AG20443 (cell line): Measurements from ENCODE around the gene NEGR1.
A peak's percentile ranks its signal among the peaks of the same experiment; 100 is the strongest.

Experiments
- DNase-seq: peaks from one replicate; pipeline ENCODE4 v3.0.0; 2012; ENCODE audit warnings: low spot score, mixed read lengths

Gene NEGR1

DNA sequence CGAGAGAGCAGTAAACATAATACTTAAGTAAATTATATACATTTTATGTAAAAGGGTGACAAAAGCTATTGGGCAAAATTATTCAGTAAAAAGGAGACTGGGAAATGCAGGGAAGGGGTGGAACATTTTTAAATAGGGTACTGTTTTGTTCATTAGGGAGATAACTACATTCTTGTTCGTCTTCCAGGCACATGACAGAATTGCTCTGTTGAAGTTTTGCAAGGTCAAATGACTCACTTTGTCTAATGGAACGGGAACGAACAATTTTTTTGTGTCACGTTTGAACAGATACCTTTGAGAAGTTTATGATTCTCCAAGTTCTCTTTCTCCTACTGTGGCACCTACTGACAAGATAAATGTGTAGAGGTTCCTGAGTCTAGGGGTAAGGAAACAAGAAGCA lies 819.2 kb downstream of the NEGR1 start:
- peak; percentile 49 for DNase-seq

DNA sequence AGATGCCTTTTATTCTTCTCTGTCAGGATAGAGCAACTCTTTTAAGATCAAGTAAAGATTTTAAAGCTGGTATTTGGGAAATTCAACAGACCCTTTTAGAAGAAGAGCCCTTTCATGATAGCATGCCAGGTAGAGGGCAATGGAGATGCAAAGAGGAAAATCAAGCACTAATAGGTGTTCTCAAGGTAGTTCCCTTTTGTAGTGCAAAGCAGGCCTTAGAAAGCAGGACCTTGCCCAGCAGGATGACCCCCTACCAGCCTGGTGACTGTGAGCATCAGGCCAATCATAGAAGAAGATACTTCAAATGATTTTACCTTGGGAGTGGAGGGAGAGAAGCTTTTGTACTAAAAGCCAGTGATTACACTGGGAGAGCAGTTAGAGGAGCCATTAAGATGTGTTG lies 820.1 kb downstream of the NEGR1 start:
- DNase-seq: no peak

DNA sequence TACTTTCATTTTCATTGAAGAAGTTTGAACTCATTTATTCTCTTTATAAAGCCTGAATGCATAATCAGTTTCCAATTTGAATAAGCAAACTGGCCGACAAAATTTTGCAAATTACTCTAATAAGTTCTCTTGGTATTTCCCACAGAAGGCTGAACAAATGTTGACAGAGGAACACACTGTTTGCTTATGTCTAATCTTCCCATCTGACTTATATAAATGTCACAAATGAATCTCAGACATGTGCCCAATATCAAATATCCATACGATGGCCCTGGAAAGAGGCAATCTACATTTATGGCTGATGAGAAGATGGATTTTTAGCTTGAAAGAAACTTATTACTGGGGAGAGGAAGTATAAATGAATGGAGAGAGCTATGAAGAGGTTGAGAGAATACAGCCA lies 820.9 kb downstream of the NEGR1 start:
- no peak for DNase-seq

DNA sequence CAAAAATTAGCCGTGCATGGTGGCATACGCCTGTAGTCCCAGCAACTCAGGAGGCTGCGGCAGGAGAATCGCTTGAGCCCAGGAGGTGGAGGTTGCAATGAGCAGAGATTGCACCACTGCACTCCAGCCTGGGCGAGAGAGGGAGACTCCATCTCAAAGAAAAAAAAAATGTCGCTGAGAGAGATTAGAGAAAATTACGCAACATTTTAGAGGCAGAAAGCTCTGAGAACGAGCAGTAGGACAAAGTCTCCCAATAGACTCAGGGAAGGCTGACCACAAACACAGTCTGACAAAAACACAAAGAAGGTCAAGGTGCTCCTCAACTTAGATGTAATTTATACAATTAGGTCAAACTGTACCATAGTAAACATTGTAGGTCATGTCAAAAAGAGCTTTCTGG lies 833.9 kb downstream of the NEGR1 start:
- no peak for DNase-seq

DNA sequence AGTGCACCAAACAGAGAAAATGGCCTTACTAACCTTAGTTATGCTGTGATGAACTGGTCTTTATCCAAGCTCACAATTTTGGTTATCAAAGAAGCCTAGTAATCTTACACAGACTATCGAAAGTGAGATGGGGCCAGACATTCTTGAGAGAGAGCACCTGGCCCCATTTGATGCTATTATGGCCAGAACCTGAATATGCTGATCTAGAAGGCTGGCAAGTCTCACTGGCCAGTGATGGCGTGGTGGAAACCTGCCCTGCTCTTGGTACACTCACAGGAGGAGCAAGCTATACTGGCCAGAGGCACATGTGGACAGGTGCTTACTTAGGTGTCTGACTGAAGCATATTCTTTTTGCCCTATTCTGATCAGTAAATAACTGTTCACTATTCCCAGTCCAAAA lies 843.7 kb downstream of the NEGR1 start:
- no peak for DNase-seq

DNA sequence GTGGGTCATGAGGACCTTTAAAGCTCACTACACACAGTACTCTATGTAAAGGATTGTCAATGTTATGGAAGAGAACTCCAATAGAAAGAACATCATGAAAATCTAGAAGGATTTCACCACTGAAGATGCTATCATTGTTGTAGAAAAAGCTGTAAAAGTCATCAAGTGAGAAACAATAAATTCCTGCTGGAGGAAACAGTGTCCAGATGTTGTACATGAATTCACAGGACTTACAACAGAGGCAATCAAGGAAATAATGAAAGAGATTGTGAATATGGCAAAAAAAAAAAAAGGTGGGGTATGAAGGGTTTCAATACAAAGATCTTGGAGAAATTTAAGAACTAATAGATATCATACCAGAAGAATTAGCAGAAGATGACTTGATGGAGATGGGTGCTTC lies 846.4 kb downstream of the NEGR1 start:
- no peak for DNase-seq

DNA sequence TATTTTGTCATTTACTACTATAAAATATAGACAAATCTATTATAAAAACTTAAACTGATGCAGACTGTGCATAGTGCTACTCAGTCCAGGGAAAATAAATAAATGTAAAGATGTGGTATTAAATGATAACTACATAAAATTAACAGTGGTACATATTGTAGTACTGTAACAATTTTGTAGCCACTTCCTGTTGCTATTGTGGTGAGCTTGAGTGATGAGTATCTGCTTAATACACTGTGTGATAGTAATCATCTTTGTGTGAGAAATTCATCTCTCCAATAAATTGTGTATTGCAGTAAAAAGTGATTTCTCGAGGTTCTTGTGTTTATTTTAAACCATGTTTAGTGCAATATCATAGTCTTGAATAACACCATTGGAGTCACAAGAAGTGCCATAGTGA lies 848.1 kb downstream of the NEGR1 start:
- no peak for DNase-seq

DNA sequence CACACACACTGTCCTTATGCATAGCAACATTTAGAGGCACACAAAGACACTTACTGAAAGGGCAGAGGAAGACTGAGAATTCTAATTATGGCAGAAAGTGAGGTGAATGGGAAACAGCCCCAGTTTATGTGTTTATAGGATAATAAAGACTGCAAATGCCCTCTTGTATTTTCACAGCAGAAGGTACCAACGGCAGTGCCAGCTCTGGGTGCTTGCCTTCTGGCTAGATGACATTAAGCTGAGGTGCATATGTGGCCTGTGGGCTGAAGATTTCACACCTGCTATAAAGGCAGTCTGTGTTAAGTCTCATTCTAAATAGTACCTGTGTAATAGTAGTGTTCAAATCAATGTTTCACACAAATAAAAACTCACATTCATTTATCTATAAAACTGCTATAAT lies 854.3 kb downstream of the NEGR1 start:
- DNase-seq: no peak

DNA sequence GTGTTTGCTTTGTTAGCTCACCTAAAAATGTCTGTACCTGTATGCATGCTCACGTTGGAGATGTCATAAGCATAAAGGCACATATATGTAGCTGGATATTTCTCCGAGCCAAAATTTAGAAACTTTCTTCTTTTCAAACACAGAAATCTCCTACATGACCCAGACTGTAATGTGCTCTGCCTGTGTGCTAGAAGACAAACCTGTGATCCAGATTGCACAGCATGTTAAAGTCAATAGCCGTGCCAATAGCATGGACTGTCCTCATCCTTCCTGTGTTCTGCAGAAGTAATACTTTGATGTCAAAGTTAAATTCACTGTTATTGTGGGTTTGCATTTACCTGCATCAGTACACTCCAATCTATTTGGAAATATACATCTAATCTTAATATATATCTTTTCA lies 855.3 kb downstream of the NEGR1 start:
- DNase-seq: no peak

DNA sequence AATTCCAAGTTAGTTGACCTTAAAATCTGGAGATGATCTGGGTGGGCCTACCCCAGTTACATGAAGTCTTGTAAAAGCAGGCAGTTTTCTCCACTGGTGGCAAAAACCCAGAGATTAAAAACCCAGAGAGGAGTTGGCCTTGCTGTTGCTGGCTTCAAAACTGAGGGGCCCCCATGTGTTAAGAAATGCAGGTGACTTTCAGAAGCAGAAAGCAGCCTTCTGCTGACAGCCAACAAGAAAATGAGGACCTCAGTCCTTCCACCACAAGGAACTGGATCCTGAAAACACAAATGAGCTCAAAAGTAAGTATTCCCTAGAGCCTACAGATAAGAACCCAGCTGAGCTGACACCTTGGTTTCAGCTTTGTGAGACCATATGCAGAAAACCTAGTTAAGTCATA lies 857.8 kb downstream of the NEGR1 start:
- DNase-seq: no peak

DNA sequence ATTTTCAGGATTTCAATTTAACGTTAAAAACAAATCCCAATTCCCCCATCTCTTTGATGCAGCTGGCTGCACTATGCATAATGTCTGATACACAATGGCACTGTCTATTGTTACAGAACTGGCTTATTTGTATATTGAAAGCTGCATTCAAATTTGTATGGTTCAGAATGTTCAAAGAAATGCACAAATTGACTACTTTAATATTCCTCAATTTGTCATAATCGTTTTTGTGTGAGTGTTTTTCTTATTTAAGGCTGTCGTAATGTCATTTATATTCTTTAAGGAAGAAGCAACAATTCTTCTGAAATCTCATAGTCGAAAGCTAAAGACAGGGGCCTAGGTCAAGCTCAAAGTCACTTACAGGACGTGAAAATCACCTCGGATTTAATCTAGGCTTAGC lies 860.1 kb downstream of the NEGR1 start:
- no peak for DNase-seq

DNA sequence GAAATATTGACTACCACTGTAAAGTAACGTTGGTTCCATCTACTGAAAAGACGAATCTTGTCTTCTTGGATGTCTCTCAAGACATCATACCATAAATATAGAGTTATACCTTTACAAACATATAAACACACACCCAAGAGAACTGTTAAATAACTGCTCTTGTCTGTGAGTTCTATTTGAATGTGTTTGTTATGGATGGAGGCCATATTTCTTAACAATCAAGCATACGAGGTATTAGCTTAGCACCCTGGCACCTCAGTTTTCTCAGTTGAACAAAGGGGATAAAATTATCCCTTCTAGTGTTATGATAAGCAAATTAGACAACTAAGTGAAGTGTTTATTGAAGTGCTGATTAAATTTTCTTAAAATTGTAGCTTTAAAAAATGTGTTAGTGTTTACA lies 864.9 kb downstream of the NEGR1 start:
- DNase-seq: no peak

DNA sequence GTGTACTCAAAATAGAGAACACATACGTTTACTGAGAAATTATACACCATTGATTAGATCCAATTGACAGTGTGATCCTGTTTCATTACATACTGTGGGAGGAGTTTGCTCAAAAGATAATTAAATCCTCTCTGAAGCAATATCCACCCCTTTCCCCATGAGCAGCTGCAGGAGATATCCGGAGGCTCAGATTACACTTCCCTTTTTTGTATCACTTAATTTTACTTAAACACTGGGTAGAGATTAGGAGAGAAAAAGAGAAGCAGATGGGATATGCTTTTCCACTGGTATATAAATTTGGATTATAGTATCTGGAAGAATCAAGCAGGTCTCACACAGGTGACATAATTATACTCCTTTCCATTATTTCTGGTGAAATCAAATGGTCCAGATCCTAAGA lies 868.2 kb downstream of the NEGR1 start:
- no peak for DNase-seq

DNA sequence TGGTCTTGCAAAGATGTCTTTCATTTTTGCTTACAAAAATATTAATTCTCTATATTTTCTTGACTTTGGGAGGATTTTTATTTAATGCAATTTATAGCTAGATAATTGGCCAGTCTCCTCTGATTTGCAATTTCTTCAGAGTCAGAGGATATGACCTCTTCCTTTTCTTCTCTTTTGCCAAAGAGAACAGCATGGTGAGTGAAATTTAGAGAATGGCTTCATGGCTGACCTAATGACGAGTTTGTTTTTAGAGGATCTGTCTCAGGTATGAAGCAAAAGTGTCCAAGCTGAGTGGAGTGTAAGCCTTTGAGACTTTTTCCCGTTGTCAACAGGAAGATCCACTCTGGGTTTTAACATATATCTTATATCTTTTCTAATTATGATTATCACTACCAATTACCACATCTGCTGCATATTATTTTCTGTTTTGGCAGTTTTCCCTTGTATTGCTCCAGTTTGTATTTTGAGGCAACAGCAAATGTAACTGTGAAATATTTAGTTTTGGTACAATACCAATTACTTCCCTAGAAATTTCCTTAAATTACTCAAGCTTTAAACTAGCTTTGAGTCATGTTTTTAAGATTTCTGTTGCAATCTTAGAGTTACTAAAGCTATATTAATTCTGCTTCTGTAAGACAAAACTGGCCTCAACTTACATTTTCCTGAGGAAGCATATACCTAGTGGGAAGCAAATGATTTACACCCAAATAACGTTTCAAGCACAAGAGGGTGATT lies 868.7 kb downstream of the NEGR1 start:
- DNase-seq: peak; percentile 12

DNA sequence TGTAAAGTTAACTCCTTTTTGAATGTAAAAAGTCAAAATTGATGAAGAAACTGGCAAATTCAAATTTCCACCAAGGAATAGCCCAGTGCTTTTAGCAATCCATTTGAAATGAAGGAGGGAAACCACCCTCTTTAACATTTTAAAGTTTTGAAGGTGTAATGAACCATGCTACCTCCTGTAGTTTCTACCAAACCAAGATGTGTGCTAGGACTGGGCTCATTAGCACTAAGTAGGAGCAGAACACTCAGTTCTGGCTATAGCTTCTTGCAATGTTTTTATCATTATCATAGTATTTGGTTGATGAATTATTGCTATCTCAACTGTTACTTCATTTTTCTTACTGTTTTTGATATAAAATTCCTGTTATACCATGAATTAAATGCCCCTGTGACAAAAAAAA lies 882.3 kb downstream of the NEGR1 start:
- no peak for DNase-seq

DNA sequence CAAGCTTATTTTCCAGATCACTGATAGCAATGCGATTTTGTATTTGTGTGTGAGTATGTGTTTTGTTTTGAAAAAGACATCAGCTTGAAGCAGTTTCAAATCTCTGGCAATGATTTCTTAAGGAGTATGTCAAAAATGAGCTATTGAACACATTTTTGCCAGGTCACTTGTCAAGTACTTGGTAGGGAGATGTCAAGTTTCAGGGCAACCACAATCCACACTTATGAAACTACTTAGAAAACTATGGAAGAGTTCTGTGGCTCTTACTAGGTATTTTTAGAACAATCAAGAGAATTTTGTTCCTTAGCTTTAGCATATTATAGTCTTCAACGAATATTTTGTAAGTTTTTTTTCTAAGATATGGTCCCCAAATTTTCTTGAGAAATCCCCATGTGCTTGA lies 882.7 kb downstream of the NEGR1 start:
- DNase-seq: no peak

DNA sequence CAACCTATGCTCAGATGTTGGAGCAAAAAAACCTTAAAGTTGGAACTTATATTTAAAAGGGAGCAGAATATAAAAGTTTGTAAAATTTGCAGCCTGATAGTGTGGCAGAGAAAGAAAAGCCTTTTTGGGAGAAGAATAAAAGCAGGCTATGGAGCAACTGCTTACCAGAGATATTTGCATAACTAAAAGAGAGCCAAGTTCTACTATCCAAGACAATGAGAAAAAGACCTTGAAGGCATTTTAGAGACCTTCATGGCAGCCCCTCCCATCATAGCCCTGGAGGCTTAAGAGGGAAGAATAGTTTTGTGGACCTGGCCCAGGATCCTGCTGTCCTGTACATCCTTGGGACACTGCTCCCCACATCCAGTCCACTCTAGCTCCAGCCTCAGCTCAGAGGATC lies 889.0 kb downstream of the NEGR1 start:
- no peak for DNase-seq

DNA sequence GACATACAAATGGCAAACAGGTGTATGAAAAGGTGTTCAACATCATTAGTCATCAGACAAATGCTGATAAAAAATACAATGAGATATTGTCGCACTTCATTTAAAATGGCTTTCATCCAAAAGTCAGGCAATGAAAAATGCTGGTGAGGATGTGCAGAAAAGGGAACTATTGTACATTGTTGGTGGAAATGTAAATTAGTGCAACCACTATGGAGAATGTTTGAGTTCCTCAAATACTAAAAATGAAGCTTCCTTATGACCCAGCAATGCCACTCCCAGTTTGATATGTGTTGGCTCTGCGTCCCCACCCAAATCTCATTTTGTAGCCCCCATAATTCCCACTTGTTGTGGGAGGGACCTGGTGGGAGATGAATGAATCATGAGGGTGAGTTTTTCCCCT lies 891.8 kb downstream of the NEGR1 start:
- no peak for DNase-seq

DNA sequence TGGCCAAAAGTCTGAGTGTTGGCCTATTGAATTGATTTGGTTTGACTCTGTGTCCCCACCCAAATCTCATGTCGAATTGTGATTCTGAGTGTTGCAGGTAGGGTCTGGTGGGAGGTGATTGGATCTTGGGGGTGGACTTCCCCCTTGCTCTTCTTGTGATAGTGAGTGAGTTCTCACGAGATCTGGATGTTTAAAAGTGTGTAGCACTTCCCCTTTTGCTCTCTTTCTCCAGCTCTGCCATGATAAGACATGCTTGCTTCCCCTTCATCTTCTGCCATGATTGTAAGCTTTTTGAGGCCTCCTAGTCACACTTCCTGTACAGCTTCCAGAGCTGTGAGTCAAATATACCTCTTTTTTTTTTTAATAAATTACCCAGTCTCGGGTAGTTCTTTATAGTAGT lies 904.5 kb downstream of the NEGR1 start:
- DNase-seq: no peak

DNA sequence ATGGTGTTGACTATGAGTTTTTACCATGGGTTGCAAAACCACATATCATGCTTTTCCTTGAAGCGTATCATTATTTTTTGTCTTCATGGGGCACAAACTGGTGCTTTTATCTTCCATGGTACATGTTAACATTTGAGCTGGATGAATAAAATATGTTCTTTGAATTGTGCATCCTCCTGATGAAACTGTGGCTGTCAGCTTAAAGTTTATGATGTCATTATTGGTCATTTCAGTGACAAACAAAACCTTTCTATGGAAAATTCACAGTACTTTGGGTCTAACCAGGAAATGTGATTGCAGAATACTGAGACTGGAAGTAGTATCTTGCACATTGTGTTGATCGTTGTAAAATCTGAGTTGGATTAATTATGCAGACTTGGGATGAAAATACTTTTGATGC lies 909.8 kb downstream of the NEGR1 start:
- DNase-seq: no peak

DNA sequence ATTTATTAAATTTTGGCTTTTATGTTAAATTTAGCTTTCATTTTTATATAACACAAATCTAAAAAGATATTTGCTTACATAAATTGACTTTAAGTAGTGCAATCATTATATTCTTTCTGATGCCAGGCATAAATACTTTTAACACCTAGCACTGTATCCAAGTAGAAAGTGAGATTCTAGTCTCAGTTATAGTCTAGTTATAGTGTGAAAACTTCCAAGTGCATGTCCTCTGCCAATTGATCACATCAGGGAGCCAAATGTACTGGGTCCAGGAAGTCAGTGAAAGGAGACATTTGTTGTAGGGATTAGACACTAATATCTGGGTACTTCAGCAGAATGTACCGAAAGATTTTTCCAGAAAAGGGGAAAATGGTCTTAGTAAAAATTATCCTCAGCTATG lies 910.8 kb downstream of the NEGR1 start:
- no peak for DNase-seq

DNA sequence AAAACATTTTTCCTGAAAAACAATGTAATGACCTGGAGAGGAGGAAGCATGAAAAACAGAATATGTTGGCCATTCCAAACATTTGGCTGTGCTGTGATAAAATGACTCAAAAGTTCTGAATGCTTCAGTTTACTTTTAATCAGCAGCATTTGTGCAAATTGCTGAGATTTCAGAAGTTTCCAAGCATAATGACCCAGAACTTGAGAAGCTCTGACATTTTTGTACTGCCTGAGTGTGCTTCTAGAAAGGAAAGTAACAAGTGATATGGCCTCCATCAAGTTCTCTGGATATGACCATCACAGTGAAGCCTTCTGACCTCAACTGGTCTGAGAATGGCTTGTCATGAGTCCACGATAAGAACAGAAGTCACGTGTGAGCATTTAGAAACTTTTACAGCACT lies 918.1 kb downstream of the NEGR1 start:
- no peak for DNase-seq

DNA sequence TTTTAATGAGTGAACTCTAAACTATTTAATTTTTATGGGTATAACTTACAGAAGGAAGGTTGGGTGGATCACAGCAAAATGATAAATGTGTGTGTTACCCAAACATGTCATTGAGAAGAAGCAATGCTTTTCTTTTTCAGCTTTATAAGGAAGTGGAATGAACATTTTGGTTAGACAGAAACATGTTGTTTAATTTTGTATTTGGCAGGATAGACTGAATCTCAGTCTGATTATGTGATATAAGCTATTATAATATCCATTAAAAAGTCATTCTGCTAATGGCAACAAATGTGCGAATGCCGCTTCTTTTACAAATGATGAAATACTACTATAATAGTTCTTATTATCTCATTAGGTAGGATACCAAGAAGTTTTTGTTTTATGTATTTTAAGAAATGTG lies 919.6 kb downstream of the NEGR1 start:
- no peak for DNase-seq

DNA sequence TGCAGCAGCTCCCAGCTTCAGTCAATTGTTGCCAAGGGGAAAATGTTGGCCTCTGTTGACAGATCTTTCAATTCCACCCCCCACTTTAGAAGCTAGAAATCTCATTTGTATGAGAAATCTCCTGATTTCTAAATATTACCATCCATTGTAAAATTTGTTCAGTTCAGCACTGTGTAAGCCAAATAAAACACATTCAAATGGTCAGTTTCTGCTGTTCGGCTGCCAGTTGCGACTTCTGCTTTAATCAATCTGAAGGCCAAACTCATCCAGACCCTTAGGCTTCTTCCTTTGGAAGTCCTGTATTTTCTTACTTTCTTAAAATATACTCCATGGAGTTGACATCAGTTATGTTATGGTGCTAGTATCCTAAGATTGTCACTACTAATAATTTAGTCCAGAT lies 920.3 kb downstream of the NEGR1 start:
- DNase-seq: no peak

DNA sequence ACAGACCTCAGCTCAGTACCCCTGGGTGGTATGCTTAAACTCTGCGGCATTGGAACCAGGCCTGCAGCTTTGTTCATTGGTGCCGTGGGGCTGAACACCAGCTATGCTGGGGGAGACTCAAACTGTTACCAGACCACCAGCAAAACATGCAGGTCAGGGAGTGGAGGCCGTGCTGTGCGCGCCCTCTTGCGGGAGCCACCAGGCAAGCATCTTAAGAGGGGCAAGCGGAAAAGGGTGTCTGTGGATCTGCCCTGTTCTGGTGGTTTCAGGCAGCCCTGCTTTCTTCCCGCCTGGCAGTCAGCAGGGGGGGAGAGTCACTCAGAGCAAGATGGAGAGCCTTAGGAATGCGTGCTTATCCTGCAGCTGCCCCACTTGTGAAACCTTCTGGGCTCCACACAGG lies 924.6 kb downstream of the NEGR1 start:
- DNase-seq: no peak
